Measurements from ENCODE around the gene ASS1.

The ASS1 gene

GRCh38 chr9:130477564-130477963 lies 32.8 kb downstream of the ASS1 start:
- no peak for DNase-seq

- DNase-seq: no peak
These were observed 33.4 kb downstream of the ASS1 start for GRCh38 chr9:130478152-130478551.

- DNase-seq: no peak
These were observed 34.2 kb downstream of the ASS1 start for GRCh38 chr9:130478736-130479575.

GRCh38 chr9:130479587-130479986 lies 34.8 kb downstream of the ASS1 start:
- no peak for DNase-seq

- DNase-seq: no peak
These were observed 35.9 kb downstream of the ASS1 start for GRCh38 chr9:130480673-130481072.

- DNase-seq: no peak
These were observed 37.7 kb downstream of the ASS1 start for GRCh38 chr9:130482463-130482862.

- DNase-seq: no peak
These were observed 38.7 kb downstream of the ASS1 start for GRCh38 chr9:130483371-130483971.

- DNase-seq: no peak
These were observed 39.8 kb downstream of the ASS1 start for GRCh38 chr9:130484362-130485072.

- DNase-seq: no peak
These were observed 41.3 kb downstream of the ASS1 start for GRCh38 chr9:130486103-130486502.

GRCh38 chr9:130487500-130487899 lies 42.7 kb downstream of the ASS1 start:
- no peak for DNase-seq

GRCh38 chr9:130488621-130489330 lies 44.0 kb downstream of the ASS1 start:
- DNase-seq: no peak

- DNase-seq: no peak
These were observed 46.2 kb downstream of the ASS1 start for GRCh38 chr9:130490981-130491380.

GRCh38 chr9:130491830-130492482 lies 47.2 kb downstream of the ASS1 start:
- no peak for DNase-seq

- DNase-seq: no peak
These were observed 48.3 kb downstream of the ASS1 start for GRCh38 chr9:130493021-130493420.

- no peak for DNase-seq
These were observed 48.7 kb downstream of the ASS1 start for GRCh38 chr9:130493476-130493875.

- DNase-seq: no peak
These were observed 50.3 kb downstream of the ASS1 start for GRCh38 chr9:130495067-130495466.

- no peak for DNase-seq
These were observed 52.4 kb downstream of the ASS1 start for GRCh38 chr9:130497139-130497538.

GRCh38 chr9:130498298-130498917 lies 53.6 kb downstream of the ASS1 start:
- DNase-seq: peak; percentile 30

- DNase-seq: no peak
These were observed 54.3 kb downstream of the ASS1 start for GRCh38 chr9:130498918-130499698.

- DNase-seq: peak; percentile 21
These were observed 55.1 kb downstream of the ASS1 start for GRCh38 chr9:130499804-130500263.
